Esophagus muscularis mucosa (tissue), 4 donors: ENCODE measurements around the gene ZNF682. TPM values are rescaled to one million over a fixed set of nuclear protein-coding genes. Genes with fewer than 3 reads are reported as not detected.
"Not testable (repeated sequence)": the region's sequence is repeated elsewhere in the genome, so short reads cannot be mapped to it uniquely, and the experiment has no call there.

Experiments
- DNase-seq: peaks from one replicate; pipeline ENCODE4 v3.0.0-alpha.2; 2017; ENCODE audit errors: extremely low spot score
- H3K27ac ChIP-seq, 4 donors: fragments of 200-600 bp; sonication (generic); replicated peaks in 1 of 4; 1 replicate in 3 of 4; 2 replicates in 1 of 4; pipeline ENCODE4 v1.5.1; 2016 to 2019; ENCODE audit warnings: mild to moderate bottlenecking in 1 of 4
- H3K27me3 ChIP-seq, 4 donors: fragments of 200-600 bp; sonication (generic); one replicate each; pipeline versions ENCODE4 v1.5.1 to v1.6.0; 2016 to 2019
- H3K36me3 ChIP-seq, 4 donors: fragments of 200-600 bp; sonication (generic); one replicate each; pipeline ENCODE4 v1.5.1; 2016 to 2019
- H3K4me1 ChIP-seq, 4 donors: fragments of 200-600 bp; sonication (generic); one replicate each; pipeline ENCODE4 v1.5.1; 2016 to 2019
- H3K4me3 ChIP-seq, 4 donors: fragments of 200-600 bp; sonication (generic); 1 replicate in 2 of 4; 2 replicates in 2 of 4; pipeline ENCODE4 v1.5.1; 2016 to 2019; ENCODE audit warnings: mild to moderate bottlenecking in 4 of 4, moderate library complexity in 1 of 4
- H3K9me3 ChIP-seq, 4 donors: fragments of 200-600 bp; sonication (generic); 1 replicate in 3 of 4; 2 replicates in 1 of 4; pipeline ENCODE4 v1.5.1; 2016 to 2019
- CTCF ChIP-seq, 3 experiments: fragments of 200-600 bp in 2 of 3; fragments of 450-650 bp in 1 of 3; sonication (generic) in 2 of 3; IDR thresholded peaks; one replicate each; pipeline ENCODE4 v1.5.1; 2017 to 2019; ENCODE audit warnings: antibody characterized with exemption in 3 of 3, mild to moderate bottlenecking in 2 of 3, moderate library complexity in 1 of 3
- EP300 ChIP-seq: sonication (generic); formaldehyde crosslinking; IDR thresholded peaks from one replicate; pipeline ENCODE4 v1.6.1; 2017; ENCODE audit warnings: antibody characterized with exemption
- POLR2A ChIP-seq: fragments of 450-650 bp; IDR thresholded peaks from one replicate; pipeline ENCODE4 v1.6.1; 2017; ENCODE audit warnings: antibody characterized with exemption, moderate library complexity, mild to moderate bottlenecking, low read depth
- POLR2AphosphoS5 ChIP-seq, 2 donors: sonication (generic); formaldehyde crosslinking; IDR thresholded peaks; one replicate each; pipeline ENCODE4 v1.6.1; 2017; ENCODE audit warnings: antibody characterized with exemption in 2 of 2
- WGBS: methylation state at CpG from one replicate; pipeline ENCODE4 v1.1.5; 2018; 5-methylcytosine and 5-hydroxymethylcytosine counted together
- intact Hi-C: fragments of 100-400 bp; cut with DNase I; formaldehyde crosslinking; loops from one replicate; pipeline ENCODE4 v1.15.1; 2023
- total RNA-seq, 4 donors: library from RNA; depleted of rRNA; stranded (reverse); fragments of >200 nt; gene quantifications; one replicate each; pipeline versions ENCODE4 v1.1.0 to v1.2.1, GENCODE V29; 2016

The ZNF682 gene
- 1 to 10 TPM; 1.4 to 3.7 (median 2.5) TPM for total RNA-seq

GRCh38 chr19:20039203-20039723, at the start of gene ZNF682:
Gene ZNF682 (minus strand): TSS chr19:20039505. CDS start chr19:20039345, 160 bp downstream.
- Histone ChIP-seq H3K4me3 (peak within 1 kb of the TSS; percentile 68 to 80 (median 74)), H3K4me1 (peaks cover 9 to 21% (median 12%) of the 10 kb centered on the region in 4 donors), H3K9me3 (no peaks in the 10 kb centered on the region), H3K27me3 (peaks cover 0 to 11% (median 0%) of the 10 kb centered on the region in 4 donors), H3K36me3 (peaks cover 0 to under 1% (median 0%) of the 10 kb centered on the region in 4 donors), H3K27ac (peak within 1 kb of the TSS; percentile 75 to 82 (median 78))
- 0% methylated on average over 9 of the region's 25 CpGs for WGBS
- intact Hi-C loops, result loop anchor here (5.0 kb wide), 1 partner anchor 133 kb away; no protein-coding TSS in a partner anchor
- peak; percentile 99 for DNase-seq
- TF ChIP-seq POLR2A (no peak), POLR2AphosphoS5 (IDR thresholded peaks at IDR 0.05) (peak; percentile 65 to 68), CTCF (IDR thresholded peaks at IDR 0.05) (no peak), EP300 (no peak)

- DNase-seq, result not testable (repeated sequence)
Observed at GRCh38 chr19:20082876-20083275, 43.6 kb upstream of the ZNF682 start.

GRCh38 chr19:20082232-20082833, 43.0 kb upstream of the ZNF682 start:
- intact Hi-C loops, H3K27me3 ChIP-seq, H3K9me3 ChIP-seq, H3K27ac ChIP-seq, DNase-seq, H3K36me3 ChIP-seq, H3K4me3 ChIP-seq: not testable (repeated sequence)
- 78% methylated on average over 3 of the region's 3 CpGs for WGBS
- H3K4me1 ChIP-seq, result peaks cover 14 to 22% (median 19%) of the 10 kb centered on the region in 4 donors

More at GRCh38 chr19:20082876-20083275, 43.6 kb upstream of the ZNF682 start:
- H3K27ac ChIP-seq, H3K27me3 ChIP-seq, H3K4me3 ChIP-seq, H3K9me3 ChIP-seq, intact Hi-C loops, H3K36me3 ChIP-seq: not testable (repeated sequence)
- H3K4me1 ChIP-seq, result peaks cover 14 to 18% (median 17%) of the 10 kb centered on the region in 4 donors
- 66% methylated on average over 7 of the region's 7 CpGs for WGBS

- Histone ChIP-seq H3K36me3 (no peaks in the 10 kb centered on the region), H3K27me3 (no peaks in the 10 kb centered on the region), H3K4me1 (peaks cover 14 to 22% (median 19%) of the 10 kb centered on the region in 4 donors), H3K9me3 (no peaks in the 10 kb centered on the region), H3K4me3 (no peak overlapping the region), H3K27ac (no peak overlapping the region)
- WGBS, result 57% methylated on average over 3 of the region's 3 CpGs
- no peak for TF ChIP-seq EP300
- intact Hi-C loops, result no loop called here
- no peak for DNase-seq
Observed at GRCh38 chr19:20080656-20081055, 41.4 kb upstream of the ZNF682 start.

GRCh38 chr19:20079476-20079875, 40.2 kb upstream of the ZNF682 start:
- no peak overlapping the region for H3K27ac ChIP-seq
- 69% methylated on average over 8 of the region's 8 CpGs for WGBS
- TF ChIP-seq EP300 (no peak), CTCF (IDR thresholded peaks at IDR 0.05) (no peak), POLR2A (no peak), POLR2AphosphoS5 (IDR thresholded peaks at IDR 0.05) (no peak)
- intact Hi-C loops, result no loop called here
- H3K4me3 ChIP-seq, result peak overlapping the region in 1 of 4 donors; percentile 61
- no peaks in the 10 kb centered on the region for H3K9me3 ChIP-seq
- no peak for DNase-seq
- peaks cover 14 to 22% (median 19%) of the 10 kb centered on the region in 4 donors for H3K4me1 ChIP-seq
- no peaks in the 10 kb centered on the region for H3K36me3 ChIP-seq
- no peaks in the 10 kb centered on the region for H3K27me3 ChIP-seq

GRCh38 chr19:20078581-20079031, 39.3 kb upstream of the ZNF682 start:
- Histone ChIP-seq H3K36me3 (no peaks in the 10 kb centered on the region), H3K4me3 (peak overlapping the region; percentile 58 to 66 (median 61)), H3K4me1 (peaks cover 14 to 22% (median 19%) of the 10 kb centered on the region in 4 donors), H3K27me3 (no peaks in the 10 kb centered on the region), H3K9me3 (no peaks in the 10 kb centered on the region), H3K27ac (peak overlapping the region; percentile 49 to 69 (median 62))
- intact Hi-C loops, result no loop called here
- no peak for DNase-seq
- under 1% methylated on average over 19 of the region's 19 CpGs for WGBS
- no peak for TF ChIP-seq EP300
